H7 (cell line): Measurements from ENCODE around the gene MAP2K4. TPM values are rescaled to one million over a fixed set of nuclear protein-coding genes. Genes with fewer than 3 reads are reported as not detected.
"Not testable (repeated sequence)": the region's sequence is repeated elsewhere in the genome, so short reads cannot be mapped to it uniquely, and the experiment has no call there.

Experiments
- DNase-seq: peaks from one replicate; pipeline ENCODE4 v3.0.0; 2012
- H3K27me3 ChIP-seq: 2 replicates; pipeline ENCODE4 v1.6.0; 2011; ENCODE audit warnings: mild to moderate bottlenecking, low read length; ENCODE audit not compliant: control insufficient read depth, insufficient read depth
- H3K36me3 ChIP-seq: replicated peaks from 2 replicates; pipeline ENCODE4 v1.5.1; 2011; ENCODE audit warnings: low read length; ENCODE audit not compliant: control insufficient read depth, insufficient read depth
- H3K4me3 ChIP-seq: 2 replicates; pipeline ENCODE4 v1.5.1; 2011; ENCODE audit warnings: low read depth, mild to moderate bottlenecking, control low read depth, low read length, moderate library complexity; ENCODE audit not compliant: insufficient read depth
- total RNA-seq: library from RNA; depleted of rRNA; stranded (reverse); fragments of >200 nt; shearing (Covaris generic); gene quantifications from 2 replicates; pipeline ENCODE4 v1.2.3, GENCODE V29; 2014

The MAP2K4 gene
- total RNA-seq, 1 experiment from 2014 or later: 25.6 TPM

DNA sequence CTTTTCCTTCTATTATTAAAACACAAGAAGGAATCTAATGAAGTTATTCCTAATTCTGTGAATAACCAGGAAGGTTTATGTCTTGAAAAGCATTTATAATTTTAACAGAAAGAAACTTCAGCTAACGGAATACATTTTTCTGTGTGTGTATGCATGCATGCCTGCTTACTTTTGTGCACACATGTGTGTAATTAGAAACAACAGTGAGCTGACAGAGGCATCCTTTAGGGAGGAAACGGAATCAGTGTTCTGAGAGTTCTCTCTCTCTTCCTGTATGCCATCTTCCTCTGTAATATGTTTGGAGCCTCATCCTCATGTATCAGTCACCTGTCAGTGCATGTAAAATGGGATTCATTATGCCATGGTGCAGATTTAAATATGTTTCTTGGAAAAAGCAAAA lies 107.0 kb downstream of the MAP2K4 start:
- peaks cover 11% of the 10 kb centered on the region for H3K36me3 ChIP-seq
- DNase-seq: no peak
- no peak overlapping the region for H3K4me3 ChIP-seq
- no peaks in the 10 kb centered on the region for H3K27me3 ChIP-seq

DNA sequence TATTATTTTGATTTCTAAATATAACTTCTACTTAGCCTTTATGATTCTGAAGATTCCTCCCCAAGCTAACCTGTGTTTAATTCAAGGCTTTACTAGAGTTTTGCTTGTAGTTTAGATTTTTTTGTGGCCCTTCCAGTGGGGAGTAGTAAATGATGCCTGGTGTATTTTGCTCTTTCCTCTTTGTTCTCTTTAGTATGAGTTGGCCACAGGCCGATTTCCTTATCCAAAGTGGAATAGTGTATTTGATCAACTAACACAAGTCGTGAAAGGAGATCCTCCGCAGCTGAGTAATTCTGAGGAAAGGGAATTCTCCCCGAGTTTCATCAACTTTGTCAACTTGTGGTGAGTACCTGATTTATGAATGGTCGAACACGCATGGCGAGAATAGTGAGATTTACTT lies 108.3 kb downstream of the MAP2K4 start:
- no peak overlapping the region for H3K4me3 ChIP-seq
- DNase-seq: no peak
- peaks cover 11% of the 10 kb centered on the region for H3K36me3 ChIP-seq
- H3K27me3 ChIP-seq: no peaks in the 10 kb centered on the region

DNA sequence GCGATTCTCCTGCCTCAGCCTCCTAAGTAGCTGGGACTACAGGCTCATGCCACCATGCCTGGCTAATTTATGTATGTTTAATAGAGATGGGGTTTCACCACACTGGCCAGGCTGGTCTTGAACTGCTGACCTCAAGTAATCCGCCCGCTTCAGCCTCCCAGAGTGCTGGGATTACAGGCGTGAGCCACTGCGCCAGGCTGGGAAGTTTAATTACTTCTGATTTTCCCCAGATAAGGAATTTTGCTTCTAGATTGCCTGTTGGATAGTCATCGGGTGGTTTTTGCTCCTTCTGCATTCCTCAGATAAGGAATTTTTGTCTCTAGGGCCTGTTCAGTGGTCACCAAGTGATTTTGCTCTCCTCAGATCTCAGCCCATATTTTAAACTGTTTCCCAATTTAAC lies 112.5 kb downstream of the MAP2K4 start:
- Histone ChIP-seq H3K27me3 (no peaks in the 10 kb centered on the region), H3K36me3 (peaks cover 5% of the 10 kb centered on the region), H3K4me3 (no peak overlapping the region)
- no peak for DNase-seq

DNA sequence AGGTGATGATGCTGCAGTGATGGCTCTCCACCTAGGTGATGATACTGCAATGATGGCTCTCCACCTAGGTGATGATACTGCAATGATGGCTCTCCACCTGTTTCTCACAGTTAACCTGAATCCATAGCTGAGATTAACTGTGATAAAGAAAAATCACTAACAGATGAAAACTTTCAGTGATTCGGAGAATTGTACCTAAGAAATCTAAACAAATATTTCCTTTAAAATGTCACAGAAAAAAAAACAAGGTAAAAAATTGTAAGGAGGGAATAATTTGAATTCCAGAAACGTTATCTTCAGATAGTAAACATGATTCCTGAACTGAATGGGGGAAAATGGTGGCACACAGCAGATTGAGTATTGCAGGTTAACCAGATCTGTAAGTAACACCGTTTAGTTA lies 113.4 kb downstream of the MAP2K4 start:
- H3K36me3 ChIP-seq: peaks cover 5% of the 10 kb centered on the region
- no peak for DNase-seq
- H3K4me3 ChIP-seq: no peak overlapping the region
- no peaks in the 10 kb centered on the region for H3K27me3 ChIP-seq

DNA sequence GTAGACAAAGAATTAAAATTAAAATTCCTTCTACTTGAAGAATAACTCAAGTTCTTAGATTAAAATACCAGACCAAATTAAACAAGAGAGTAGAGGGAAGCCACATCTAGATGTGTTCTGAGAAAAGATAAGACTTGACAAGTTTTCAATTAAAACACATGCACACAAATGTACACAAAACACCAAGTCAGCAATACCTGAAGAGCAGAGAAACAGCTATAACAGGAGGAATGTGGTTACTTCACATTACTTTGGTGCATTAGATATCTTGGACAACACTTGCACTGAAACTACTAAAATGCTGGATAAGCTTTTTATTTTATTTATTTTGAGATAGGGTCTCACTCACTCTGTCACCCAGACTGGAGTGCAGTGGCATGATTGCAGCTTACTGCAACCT lies 113.9 kb downstream of the MAP2K4 start:
- Histone ChIP-seq H3K4me3 (no peak overlapping the region), H3K36me3 (peaks cover 1% of the 10 kb centered on the region; the same call in 1 of the 2 replicates), H3K27me3 (no peaks in the 10 kb centered on the region)
- DNase-seq: no peak

DNA sequence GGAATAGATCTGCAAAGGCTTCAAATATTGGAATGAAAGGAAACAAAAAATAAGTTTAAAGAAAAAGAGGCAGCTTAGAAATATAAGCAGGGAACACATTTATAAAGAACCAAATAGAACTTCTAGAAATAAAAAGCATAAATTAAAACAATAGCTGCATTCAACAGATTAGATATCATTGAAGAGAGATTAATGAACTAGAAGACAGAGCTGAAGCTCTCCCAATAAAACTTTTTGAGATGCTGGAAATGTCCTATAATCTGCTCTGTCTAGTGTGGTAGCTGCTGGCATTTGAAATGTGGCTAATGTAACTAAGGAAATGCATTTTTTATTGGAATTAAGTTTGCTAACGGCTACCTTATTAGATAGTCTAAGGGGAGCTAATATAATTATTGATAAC lies 115.6 kb downstream of the MAP2K4 start:
- peaks cover 2% of the 10 kb centered on the region for H3K36me3 ChIP-seq
- DNase-seq: no peak
- H3K27me3 ChIP-seq: no peaks in the 10 kb centered on the region
- H3K4me3 ChIP-seq: no peak overlapping the region

DNA sequence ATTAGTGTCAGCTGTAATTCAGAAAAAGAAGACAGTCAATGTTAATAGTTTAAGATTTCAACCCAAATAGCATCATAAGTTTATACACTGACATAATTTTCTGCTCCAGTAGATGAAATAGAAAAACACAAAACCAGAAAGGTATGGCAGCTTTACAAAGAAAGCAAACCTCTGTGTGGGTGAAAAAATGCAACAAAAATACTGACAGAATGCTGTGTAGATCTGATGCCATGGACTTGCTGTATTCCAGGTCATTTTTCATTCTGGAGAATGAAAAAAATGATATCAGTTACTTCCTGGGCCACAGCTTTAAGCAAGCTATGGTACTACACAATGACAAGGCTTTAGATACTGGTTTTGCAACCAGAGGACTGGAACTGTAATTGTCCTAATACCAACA lies 116.0 kb downstream of the MAP2K4 start:
- Histone ChIP-seq H3K4me3 (no peak overlapping the region), H3K27me3 (no peaks in the 10 kb centered on the region), H3K36me3 (peaks cover 5% of the 10 kb centered on the region)
- DNase-seq: no peak

DNA sequence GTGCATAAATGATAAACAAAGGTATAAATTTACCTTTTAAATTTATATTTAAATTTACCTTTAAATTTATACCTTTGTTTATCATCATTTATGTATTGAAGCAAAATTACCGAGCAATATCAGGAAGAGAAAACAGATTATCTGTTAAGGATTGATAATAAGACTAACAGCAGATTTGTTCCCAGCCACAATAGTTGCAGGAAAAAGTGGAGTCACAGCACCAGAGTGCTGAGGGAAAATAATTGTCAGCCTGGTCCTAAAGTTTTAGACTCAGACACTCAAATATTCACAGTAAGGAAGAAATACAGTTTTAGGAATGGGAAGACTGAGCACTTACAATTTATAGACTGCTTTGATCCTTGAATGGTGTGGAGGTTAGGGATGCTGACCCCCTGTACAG lies 117.2 kb downstream of the MAP2K4 start:
- no peak for DNase-seq
- no peaks in the 10 kb centered on the region for H3K27me3 ChIP-seq
- no peak overlapping the region for H3K4me3 ChIP-seq
- H3K36me3 ChIP-seq: peaks cover 5% of the 10 kb centered on the region

DNA sequence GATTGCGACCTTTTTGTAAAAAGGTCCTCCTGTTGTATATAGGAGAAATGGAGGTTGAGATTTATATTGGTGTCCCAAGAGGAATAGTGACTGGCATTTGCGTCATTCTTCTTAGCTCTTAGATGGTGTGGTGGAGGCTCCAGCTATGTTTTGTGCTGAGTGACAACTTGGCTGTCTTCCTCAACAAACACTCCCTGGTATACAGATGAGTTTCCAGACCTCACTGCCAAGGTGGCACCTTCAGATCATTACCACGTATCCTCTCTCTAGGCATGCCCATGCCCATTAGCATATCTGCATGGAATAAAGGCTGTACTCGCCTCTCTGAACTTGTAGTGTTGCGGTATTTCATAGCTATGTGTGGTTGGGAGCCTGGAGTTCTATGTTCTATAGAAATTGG lies 120.0 kb downstream of the MAP2K4 start:
- H3K4me3 ChIP-seq: no peak overlapping the region
- peaks cover 8% of the 10 kb centered on the region for H3K36me3 ChIP-seq
- no peaks in the 10 kb centered on the region for H3K27me3 ChIP-seq
- no peak for DNase-seq

DNA sequence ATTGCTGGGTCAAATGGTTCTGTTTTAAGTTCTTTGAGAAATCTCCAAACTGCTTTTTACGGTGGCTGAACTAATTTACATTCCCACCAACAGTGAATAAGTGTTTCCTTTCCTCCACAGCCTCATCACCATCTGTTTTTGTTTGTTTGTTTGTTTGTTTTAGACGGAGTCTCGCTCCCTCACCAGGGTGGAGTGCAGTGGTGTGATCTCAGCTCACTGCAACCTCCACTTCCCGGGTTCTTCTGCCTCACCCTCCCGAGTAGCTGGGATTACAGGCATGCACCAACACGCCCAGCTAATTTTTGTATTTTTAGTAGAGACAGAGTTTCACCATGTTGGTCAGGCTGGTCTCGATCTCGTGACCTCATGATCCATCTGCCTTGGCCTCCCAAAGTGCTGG lies 141.5 kb downstream of the MAP2K4 start:
- not testable (repeated sequence) for DNase-seq, H3K4me3 ChIP-seq, H3K36me3 ChIP-seq, H3K27me3 ChIP-seq

DNA sequence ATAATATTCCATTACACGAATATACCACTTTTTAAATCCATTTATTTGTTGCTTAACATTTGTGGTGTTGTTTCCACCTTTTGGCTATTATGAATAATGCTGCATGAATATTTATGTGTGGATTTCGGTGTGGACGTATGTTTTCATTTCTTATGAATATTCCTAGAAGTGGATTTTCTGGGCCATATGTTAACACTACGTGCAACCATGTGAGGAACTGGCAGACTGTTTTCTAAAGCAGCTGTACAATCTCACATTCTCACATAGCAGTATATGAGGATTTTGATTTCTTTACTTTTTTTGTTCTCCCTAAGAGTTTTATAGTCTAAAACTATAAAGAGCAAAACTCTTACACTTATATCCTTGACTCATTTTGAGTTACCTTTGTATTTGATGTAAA lies 143.4 kb downstream of the MAP2K4 start:
- Histone ChIP-seq H3K27me3 (no peaks in the 10 kb centered on the region), H3K36me3 (no peaks in the 10 kb centered on the region), H3K4me3 (no peak overlapping the region)
- DNase-seq: no peak

DNA sequence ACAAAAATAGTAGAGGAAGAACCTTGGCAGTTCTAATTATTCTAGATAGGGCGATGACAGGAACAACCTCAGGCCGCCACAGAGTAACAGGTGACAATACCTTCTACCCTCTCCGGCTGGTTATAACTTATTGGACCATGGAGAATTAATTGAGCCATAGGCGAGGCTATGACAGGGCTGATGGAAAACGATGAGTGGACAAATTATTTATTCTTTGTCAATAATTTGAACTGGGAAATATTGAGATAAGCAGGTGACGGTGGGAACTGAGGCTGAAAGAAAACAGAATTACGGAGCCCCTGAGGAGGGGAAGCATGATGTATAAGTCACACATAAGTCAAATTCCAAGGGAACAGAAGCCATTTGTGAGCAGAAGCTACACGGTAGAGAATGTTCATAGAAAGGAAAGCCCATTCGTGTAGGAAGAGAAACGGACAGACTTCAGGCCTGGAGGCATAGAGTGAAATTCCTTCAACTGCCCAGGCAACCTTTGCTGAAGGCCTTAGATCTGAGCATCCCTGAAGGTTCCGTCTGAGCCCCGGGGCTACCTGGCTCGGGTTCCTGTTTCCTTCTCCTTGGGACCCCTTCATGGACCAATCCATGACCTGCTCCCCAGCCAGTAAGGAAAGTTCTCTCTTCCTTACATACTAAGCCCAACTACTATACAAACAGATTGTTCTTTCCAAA lies 158.1 kb downstream of the MAP2K4 start:
- no peaks in the 10 kb centered on the region for H3K27me3 ChIP-seq
- no peaks in the 10 kb centered on the region for H3K36me3 ChIP-seq
- no peak for DNase-seq
- H3K4me3 ChIP-seq: no peak overlapping the region

DNA sequence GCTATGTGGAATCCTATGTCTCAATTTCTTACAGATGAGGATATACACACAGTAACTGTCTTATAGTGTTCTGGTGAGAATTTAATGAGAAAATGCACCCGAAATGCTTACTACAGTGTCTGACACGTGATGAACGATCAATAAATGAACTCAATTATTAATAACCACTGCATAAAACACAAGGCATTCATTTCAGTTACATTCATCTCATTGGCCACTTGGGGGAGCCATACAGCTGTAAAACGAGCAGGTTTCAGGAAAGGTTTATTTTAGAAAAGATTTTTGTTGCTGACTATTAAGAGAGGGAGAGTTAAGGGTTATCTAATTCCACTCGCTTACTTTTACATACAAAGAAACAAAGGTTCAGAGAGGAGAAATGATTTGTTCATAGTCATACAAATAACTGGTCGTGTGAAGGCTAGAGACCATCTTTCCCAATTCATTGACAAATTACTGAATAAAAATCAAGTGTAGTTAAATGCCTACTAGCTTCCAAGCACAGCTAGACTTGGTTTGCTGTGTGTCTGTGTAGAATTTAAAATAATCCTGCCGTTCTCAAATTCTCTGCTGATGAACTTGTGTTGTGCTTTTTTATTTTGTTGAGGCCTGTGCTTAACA lies 160.1 kb downstream of the MAP2K4 start:
- no peak overlapping the region for H3K4me3 ChIP-seq
- H3K27me3 ChIP-seq: no peaks in the 10 kb centered on the region
- peak; percentile 47 for DNase-seq
- no peaks in the 10 kb centered on the region for H3K36me3 ChIP-seq

DNA sequence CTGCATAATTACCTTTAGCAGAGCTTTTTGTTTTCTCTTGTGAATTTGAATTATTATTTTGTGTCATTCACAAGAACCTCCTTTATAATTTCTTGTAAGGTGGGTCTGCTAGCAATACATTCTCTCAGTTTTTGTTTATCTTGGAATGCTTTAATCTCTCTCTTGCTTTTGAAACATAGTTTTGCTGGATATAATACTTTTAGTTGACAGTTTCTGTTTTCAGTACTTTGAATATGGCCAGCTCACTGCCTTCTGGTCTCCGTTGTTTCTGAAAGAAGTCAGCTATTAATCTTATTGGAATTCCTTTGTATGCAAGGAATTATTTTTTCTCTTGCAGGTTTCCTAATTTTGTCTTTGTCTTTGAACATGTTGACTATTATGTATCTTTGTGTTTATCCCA lies 167.0 kb downstream of the MAP2K4 start:
- Histone ChIP-seq H3K27me3 (no peaks in the 10 kb centered on the region), H3K4me3 (no peak overlapping the region), H3K36me3 (no peaks in the 10 kb centered on the region)
- no peak for DNase-seq

DNA sequence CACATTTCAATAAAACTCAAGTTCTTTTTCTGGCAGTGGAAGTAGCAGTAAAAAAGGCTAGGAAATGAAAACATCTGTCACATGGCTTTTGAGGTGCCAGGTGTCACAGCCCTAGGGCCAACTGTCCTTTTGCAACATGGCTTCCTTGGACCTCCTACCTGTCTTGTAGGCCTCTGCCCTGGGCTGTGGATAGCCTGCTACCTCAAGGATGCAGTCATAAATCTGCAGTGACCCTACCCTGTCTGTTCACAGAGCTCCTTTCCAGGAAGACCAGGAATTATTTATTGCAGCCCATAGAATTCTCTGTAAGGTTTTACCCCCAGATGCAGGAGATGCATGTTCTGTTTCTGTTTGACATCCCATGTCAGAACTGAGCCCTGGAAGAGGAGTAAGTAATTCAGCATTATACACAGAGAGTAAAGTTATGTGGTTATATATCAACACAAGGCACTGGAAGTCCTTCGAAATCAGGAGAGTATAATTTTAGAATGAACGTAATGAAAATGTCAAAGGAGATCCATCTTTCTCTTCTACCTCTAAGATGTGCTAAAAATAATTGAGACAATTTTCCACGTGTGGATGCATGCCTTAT lies 172.6 kb downstream of the MAP2K4 start:
- H3K4me3 ChIP-seq: no peak overlapping the region
- H3K27me3 ChIP-seq: no peaks in the 10 kb centered on the region
- no peak for DNase-seq

More for the DNA sequence above, 172.6 kb downstream of the MAP2K4 start:
- no peaks in the 10 kb centered on the region for H3K36me3 ChIP-seq
